GM18870 (cell line): Measurements from ENCODE around the gene RPP25L.

ENCODE experiments used
- ATAC-seq: cut with Tn5 transposase; IDR thresholded peaks from one replicate; pipeline ENCODE4 v1.9.1; 2021; ENCODE audit warnings: moderate library complexity; ENCODE audit not compliant: unreplicated experiment

Gene RPP25L

DNA sequence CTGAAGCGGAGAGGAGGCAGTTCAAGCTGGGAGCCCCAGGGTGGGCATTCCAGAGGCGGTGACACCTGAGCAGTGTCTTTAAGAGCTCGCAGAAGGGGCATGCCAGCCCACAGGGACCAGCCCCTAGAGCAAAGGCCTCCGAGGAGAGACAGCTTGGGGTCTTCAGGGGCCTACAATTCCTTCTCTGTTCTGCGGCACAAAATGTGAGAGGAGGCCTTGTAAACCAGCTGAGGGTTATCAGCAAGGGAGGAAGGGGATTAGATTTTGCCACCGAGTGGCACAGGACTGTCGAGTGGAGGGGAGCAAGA lies 26.2 kb upstream of the RPP25L start:
- no peak for ATAC-seq

DNA sequence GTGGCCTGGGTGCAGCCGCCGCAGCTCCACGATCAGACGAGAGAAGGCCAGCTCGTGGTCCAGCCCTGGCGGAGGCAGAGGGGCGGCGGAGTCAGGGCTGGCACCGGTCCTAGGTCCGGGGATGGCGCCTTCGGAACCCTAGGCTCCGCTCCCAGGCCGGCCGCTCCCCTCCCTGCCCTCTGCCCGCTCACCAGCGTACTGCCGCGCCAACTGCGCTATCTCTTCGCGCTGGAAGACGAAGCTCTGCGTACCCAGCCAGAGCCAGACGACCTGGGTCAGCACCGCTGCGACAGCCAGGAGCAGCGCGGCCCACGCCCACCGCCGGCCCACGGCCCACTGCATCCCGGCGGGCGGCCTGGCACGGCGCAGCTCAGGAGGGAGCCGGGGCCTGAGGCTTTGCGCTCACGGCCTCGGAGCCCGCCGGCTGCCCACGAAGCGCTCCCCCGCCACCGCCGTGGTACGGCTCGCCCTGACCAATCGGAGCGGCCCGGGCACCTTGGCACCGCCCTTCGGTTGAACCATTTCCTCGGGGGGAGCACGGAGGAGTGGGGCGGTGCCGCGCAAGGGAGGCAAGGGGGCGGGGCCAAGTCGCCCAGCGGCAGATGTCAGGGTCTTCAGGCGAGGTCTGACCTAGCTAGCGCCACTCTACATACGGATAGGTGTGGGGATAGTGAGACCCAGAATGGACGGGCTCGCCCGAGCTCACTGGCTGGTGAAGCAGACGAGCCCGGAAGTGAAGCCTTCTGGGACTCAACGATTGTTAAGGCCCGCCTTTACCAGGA lies 25.6 kb upstream of the RPP25L start, which contains the start of gene SIGMAR1:
Gene SIGMAR1 (minus strand): TSS at position 432 of the 782 bp plus-strand sequence. CDS start 90 bp downstream, at position 342.
- ATAC-seq, result peak; percentile 75

DNA sequence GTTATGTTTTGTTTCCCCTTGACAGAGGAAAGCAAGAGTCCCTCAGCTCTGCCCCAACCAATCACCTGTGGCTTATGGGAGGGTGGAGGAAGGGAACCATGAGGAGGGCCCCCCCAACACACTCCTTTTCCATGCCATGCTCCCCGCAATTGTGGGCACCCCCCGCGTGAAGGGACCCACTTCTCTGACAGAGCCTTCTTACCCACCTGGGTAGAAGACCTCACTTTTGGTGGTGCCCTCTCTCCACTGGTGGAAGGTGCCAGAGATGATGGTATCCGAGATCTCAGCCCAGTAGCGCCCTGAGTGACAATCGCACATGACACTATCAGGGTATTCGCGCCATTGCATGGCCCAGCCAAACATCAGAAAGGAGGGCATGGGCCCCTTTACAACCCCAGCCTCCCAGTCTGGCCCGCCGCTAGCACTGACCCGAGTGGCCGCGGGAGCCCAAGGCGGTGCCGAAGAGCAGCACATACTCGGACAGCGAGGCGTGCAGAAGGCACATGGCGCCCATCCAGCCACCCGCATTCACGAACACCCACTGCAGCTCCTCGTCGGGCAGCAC lies 25.0 kb upstream of the RPP25L start:
- peak; percentile 21 for ATAC-seq

DNA sequence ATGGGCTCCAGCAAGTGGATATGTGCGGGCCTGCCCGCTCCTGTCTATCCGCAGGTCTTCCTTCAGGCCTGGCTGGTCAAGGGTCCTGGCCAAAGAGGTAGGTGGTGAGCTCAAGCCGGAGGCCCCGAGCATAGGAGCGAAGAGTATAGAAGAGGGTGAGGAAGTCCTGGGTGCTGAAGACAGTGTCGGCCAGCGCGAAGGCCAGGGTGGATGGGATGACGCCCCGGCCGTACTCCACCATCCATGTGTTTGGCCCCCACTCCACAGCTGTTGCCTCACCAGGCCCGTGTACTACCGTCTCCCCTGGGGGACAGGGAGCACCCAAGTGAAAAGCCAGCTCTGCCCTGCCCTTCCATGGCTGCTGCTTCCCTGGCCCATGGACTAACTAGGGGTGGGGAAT lies 23.7 kb upstream of the RPP25L start:
- no peak for ATAC-seq

DNA sequence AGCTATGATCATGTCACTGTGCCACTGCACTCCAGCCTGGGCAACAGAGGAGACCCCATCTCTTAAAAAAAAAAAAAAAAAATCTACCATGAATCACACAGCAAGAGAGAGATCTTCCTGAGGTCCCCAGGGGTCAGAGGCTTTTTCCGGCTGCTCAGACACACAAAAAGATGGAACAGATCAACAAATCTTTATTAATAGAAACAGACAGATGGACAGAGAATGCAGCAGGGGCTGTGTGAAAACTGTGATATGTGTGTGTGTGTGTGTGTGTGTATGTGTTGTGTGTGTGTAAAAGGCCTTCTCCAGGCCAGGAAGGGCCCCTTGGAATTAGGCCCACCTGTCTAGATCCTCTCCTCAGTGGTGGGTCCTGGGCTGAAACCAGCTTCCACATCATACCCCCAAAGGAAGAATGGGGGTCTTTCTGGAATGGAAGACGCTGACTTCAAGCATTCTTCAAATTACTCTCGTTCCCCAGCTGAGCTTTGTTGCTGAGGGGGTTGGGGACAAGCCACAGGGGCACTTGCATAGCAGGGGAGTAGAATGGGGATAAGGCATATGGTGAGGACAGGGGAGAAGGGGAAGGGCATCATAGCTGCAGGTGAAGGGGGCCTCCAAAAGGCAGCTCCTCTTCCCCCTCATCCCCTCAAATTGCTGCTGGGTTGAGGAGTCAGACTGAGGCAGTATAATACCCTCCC lies 22.8 kb upstream of the RPP25L start:
- ATAC-seq, result no peak

DNA sequence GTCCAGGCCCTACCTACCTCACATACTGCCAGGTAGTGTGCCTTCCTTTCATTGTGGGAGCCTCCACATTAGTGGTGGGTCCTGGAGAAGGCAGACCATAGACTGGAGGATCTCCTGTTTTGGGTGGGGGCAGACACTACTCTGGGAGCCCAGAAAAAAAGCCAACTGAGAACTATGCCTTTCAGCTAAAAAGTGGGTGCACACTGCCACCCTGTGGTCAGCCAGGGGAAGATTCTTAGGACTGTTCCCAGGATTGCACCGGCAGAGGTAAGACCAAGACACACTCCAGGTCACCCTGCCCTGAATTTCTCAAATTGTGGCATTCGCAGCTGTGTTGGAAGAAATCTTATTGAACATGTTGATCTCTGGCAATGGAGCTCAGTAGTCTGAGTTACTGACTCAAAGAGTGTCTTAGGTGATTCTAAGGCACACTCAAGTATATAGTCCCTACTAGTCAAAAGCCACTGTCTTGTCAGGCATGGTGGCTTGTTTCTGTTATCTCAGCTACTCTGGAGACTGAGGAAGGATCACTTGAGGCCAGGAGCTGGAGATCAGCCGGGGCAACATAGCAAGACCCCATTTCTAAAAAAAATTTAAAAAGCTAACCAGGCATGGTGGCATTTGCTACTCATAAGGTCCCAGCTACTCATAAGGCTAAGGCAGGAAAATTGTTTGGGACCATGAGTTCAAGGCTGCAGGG lies 22.1 kb upstream of the RPP25L start:
- ATAC-seq, result no peak

DNA sequence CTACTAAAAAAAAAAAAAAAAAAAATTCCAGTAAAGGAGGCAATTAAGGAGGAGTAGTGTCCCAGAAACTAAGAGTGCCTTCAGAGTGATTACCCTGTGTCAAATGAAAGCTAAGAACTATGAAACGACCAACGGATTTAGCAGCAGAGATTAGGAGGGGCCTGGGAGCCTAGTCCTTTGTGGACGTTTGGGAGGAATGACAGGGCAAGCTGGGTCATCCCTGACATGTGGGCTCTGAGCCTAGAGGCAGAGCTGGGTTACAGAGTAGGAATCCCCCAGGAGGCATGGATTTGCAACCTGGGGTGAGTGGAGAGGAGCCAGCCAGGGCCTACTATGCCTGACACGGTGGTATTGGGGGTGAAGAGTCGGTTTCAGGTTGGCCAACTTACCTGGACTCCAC lies 21.3 kb upstream of the RPP25L start:
- ATAC-seq, result no peak

DNA sequence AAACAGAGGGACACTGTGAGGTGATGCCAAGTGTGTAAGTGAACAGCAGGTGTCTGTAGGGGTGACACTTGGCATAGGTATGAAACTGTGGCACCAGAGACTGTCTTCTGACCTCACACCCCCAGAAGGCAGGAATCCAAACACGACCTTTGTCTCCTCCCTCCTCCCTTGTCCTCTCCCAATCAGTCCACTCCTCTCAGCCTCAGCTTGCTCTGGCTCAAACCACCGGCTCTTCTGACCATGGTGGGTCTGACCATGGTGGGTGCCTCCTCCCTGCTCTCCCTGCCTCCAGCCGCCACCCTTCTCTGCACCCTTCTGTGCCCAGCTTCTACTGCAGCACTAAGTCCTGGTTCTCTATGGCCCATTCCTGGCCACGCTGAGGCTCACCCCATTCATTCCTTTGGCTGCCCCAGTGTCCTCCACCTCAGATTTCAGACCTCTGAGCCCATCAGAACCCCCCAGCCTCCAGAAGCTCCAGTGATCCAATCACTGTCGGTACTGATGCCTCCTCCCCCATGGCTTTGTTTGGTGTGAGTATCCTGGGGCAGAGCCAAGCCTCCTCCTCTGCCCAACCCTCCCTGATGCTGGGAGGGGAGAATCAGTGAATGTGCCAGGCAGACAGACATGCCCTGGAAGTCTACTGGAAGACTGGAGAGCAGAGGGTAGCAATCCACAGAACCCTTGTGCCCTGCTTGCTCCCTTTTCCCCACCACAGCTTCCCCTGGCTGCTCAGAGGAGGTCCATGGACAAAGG lies 18.7 kb upstream of the RPP25L start:
- ATAC-seq, result no peak

DNA sequence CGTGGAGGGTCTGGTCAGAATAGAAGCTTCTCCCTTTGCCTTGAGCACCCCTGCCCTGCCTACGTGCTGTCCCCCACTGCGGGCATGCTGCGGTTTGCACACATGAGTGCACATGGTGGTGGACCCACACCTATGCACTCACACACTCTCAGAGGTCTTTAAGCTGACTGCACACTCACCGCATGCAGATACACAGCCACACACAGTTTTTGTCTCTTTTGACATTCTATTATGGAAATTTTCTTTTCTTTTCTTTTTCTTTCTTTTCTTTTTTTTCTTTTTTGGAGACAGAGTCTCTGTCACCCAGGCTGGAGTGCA lies 17.6 kb upstream of the RPP25L start:
- no peak for ATAC-seq

DNA sequence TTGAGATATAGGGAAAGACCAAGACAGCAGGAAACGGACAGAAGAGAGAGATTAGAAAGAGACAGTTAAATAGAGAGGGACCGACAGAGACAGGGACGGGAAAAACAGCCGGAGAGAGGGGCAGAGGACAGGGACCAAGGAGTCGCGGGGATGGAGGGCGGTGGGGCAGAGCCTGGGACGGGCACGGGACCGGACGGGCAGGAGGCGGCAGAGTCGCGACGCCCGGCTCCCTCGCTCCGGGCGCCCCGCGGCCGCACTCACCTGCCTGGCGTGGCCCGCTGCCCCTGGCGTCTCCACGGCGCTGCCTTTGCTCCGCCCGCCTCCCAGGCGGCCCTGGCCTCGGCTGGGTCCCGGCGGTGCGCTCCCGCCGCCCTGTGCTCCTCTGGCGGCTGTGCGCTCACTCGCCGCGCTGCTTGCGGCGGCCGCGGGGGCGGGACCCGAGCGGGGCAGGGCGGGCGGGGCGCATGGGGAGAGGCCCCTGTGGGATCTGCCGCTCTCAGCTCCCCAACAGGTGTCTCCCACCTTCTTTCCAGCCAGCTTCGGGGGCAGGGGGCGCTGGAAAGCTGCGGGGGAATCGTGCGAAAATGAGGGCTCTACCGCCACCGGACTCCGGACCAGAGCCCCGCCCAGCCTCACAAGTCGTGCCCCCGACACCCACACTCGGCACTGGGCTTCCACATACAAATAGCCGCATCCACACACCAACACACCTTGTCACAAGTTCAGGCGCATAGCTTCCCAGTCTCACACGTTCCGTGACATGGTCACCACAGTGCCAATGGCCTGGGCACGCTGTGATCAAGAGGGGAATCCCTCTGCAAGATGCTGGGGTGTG lies 17.0 kb upstream of the RPP25L start, which contains the start of gene ARID3C:
Gene ARID3C (minus strand): TSS at position 411 of the 835 bp plus-strand sequence. CDS start 1,052 bp downstream, outside the sequence.
- no peak for ATAC-seq

DNA sequence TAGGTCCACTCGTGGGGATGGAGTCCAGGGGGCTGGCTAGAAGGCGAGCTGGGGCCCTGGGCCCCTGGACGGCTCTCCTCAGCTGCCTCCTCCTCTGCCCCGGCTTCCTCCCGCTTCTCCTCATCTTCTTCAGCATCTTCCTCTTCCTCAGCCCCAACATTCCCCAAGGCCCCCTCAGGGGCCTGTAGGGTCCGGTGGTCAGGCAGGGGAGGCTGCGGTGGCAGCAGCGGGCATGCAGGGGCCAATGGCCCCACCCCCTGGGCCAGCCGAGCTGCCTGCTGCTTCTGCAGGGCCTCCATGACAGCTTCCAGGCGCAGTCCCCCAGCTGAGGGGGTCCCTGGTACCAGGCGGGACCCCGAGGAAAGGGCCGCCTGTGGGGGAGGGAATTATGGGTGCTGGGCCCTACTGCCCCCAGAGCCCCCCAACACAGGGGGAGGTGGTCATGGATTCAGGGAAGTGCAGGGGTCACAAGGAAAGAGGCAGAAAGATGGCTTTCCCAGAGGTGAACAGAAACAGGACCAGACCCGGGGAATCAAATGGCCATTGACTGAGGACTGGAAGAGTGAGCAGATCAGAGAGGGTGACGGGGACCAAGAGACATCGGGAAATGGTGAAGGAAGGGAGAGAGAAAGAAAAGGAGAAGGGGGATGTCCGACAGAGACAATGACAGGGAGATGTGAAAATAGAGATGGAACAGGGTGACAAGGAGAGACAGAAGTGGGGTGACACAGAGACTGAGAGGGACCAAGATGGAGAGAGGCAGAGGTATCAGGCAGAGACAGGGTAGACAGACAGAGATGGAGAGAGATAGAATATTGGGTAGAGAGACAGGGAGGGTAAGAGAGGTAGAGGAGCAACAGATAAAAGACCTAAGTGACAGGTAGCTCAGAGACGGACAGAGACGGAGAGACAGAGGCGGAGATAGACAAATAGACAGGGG lies 16.1 kb upstream of the RPP25L start:
- no peak for ATAC-seq

DNA sequence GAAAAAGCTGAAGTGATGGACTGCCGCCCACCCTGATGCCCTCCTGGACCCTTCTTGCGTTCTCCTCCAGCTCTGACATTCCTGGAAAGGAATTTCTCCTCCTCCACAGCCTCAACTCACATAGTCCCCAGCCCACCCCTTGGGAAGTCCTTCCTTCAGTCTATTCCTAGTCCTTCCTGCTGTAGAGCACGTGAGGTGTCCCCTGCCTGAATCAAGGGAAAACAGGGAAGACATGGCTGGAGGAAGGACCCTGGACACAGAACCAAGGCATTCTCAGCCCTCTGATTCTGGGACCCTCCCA lies 13.2 kb upstream of the RPP25L start:
- ATAC-seq, result no peak

DNA sequence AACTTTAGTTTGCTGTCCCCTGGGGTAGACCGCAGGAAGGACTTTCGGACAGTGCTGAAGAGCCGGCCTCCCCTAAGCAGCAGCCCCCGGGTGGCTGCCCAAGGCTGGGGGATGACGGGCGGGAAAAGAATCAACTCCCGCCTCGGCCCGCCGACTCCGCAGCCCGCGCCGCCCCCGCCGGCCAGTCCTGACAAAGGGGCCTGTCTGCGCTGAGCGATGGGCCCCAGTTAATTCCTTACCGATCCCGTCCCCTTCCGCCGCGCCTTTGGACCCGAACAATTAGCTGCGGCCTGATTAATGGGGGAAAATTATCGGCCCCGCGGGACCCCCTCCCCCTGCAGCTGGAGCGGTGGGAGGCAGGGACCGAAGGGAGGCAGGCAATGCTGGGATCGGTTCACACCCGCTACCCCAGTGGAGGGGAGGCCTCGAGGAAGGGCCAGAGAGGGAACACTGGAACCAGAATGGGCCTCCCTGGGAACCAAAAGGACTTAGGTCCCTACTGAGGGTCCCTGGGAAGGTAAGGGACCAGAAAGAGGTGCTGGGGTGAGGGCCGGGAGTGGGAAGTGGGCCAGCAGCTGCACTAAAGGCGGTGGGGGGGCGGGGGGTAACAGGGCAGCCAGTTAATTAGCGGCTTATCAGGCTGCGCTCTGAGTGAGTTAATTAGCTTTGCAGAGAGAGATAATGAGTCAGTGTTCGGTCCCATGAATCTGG lies 12.7 kb upstream of the RPP25L start:
- ATAC-seq, result no peak

DNA sequence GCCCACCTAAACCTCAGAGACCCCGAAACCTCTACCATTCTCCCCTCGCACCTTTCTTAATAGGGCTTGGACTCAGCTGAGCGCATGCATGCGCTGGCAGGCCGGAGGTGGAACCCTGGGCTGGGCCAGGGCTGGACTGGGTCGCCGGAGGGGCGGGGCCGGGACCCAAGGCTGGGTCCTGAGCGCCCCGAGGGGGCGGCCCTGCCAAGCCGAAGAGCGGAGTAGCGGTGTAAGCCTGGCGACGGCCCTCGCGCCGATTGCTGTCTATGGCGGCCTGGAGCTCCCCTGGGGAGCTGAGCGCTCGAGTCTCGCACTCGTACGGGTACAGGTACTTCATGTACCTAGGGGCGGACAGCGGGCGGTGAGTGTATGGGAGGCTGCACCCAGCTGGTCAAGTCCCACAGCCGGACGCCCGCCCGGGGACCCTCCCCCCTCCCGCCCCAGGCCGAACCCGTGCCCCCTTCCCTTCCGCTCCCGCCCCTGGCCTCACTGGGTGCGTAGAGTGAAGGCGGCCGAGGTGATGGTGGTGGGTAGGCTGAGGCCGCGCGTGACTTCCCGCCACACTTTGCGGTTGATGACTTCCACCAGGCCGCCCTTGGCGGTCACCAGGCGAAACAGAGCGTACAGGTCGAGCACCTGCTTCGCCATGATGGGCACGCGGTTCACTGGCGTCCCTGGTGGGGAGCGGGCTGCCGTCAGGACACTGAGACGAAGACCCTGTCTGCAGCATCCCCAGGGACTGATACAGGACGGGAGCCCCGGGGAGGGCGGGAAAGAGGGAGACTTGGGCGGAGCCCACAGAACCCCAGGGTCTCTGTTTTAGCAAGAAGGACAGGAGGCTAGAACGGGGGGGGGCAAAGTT lies 11.7 kb upstream of the RPP25L start:
- no peak for ATAC-seq

DNA sequence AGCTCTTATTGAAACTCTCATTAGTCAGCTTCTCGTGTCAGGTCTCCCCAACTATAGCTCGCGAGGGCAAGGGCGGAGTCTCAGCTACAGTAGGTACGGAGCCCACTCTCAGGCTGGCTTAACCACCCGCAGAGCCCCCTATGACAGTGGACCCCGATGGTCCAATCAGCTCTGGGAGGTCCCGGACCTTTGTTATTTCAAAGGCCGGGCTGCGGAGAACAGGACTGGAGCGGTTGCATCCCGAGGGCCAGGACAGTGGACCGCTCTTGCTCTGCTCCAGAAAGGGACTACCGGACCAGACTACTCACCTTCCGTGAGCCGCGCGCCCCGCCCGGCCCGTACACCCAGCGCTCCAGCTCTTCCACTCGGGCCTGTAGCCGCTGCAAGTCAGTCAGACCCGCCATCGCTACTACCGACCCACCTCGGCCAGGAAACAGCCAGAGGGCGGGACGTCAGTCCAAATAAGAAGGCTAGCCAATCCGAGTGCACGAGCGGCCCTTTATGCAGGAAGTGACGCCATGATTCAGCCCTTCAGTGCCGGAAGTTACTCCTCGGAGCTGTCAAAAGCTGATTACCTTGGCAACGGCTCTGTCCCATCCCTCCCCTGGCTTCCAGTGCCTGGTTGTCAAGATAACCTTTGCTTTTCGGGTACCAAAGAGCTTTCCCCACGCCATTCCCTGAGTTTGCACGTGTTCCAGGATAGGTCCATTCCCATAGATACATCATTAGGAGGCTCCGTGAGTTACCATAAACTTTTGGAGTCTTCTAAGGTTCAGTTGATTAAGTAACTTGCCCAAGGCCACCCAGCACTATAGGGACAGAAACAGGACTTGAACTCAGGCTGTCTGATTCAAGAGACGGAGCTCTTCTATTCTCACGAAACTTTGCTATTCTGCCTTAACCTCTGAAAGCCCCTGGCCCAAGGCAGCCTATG lies 8.4 kb upstream of the RPP25L start, which contains the start of gene DCTN3:
Gene DCTN3 (minus strand): TSS at position 435 of the 934 bp plus-strand sequence. CDS start 31 bp downstream, at position 404.
- peak; percentile 96 for ATAC-seq

DNA sequence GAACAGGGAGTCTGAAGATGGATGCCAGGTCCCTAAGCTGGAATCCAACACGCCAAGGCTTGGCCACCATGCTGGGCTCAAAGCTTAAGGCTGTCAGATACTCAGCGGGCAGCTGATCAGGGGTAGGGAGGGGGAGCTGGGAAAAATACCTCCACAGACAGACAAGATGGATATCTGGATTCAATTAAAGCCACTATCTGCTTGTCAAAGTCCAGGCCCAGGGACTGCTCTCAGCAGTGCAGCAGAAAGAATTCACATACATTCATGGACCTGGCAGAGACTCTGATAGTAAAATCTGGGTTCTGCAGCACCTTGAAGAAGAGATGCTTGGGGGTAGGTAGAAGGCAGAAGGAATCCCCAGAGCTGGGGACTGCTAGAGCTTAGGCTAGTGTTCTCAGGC lies 3.2 kb upstream of the RPP25L start:
- no peak for ATAC-seq
